ENCODE results near the gene MC1R.

- TF ChIP-seq, protein P1, sequence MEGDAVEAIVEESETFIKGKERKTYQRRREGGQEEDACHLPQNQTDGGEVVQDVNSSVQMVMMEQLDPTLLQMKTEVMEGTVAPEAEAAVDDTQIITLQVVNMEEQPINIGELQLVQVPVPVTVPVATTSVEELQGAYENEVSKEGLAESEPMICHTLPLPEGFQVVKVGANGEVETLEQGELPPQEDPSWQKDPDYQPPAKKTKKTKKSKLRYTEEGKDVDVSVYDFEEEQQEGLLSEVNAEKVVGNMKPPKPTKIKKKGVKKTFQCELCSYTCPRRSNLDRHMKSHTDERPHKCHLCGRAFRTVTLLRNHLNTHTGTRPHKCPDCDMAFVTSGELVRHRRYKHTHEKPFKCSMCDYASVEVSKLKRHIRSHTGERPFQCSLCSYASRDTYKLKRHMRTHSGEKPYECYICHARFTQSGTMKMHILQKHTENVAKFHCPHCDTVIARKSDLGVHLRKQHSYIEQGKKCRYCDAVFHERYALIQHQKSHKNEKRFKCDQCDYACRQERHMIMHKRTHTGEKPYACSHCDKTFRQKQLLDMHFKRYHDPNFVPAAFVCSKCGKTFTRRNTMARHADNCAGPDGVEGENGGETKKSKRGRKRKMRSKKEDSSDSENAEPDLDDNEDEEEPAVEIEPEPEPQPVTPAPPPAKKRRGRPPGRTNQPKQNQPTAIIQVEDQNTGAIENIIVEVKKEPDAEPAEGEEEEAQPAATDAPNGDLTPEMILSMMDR (conservative IDR thresholded peaks at IDR 0.05) = no peak
- no peak for TF ChIP-seq EZH2 (IDR thresholded peaks at IDR 0.05; ENCODE audit: low read depth)
These were observed 3.1 kb upstream of the MC1R start for GRCh38 chr16:89915303-89916232.
